ENCODE measurements around the gene ABCA7.

Gene ABCA7

DNA sequence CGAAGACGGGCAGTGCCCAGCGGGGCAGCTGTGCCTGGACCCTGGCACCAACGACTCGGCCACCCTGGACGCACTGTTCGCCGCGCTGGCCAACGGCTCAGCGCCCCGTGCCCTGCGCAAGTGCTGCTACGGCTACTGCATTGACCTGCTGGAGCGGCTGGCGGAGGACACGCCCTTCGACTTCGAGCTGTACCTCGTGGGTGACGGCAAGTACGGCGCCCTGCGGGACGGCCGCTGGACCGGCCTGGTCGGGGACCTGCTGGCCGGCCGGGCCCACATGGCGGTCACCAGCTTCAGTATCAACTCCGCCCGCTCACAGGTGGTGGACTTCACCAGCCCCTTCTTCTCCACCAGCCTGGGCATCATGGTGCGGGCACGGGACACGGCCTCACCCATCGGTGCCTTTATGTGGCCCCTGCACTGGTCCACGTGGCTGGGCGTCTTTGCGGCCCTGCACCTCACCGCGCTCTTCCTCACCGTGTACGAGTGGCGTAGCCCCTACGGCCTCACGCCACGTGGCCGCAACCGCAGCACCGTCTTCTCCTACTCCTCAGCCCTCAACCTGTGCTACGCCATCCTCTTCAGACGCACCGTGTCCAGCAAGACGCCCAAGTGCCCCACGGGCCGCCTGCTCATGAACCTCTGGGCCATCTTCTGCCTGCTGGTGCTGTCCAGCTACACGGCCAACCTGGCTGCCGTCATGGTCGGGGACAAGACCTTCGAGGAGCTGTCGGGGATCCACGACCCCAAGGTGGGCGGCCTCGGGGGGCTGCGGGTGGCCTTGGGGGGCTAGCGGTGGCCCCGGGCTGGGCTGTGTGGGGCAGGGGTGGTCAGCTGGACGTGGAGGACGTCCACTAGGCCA lies 34.9 kb upstream of the ABCA7 start:
- FAIRE-seq: no peak

DNA sequence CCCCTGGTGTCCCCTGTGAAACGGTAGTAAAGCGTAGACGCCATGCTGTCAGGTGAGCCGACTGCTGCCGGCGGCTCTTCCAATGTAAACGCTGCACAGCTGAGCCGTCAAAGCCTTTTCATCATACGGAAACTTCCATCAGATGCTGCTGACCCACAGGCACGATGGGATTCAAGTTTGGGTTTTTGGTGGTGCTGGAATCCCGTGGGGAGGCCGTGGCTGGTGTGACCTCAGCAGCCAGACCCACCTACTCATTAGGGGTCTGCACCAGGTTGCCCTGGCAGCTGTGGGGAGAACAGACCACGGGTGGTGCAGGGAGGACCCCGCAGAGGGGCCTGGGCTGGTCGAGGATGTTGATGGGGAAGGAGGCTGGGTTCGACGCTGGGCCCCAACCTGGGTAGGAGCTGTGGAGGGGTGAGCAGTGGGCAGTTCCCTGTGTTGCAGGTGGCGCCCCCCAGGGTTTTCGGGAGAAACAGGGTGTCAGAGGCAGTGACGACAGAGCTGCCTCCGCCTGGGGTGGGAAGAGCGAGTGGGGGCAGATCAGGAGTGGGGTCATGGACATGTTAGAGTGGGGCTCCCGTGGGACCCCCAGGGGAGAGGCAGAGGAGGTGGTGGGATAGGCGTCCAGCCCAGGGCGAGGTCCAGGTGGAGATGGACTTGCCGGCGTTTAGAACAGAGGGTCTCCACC lies 33.1 kb upstream of the ABCA7 start:
- FAIRE-seq: no peak

DNA sequence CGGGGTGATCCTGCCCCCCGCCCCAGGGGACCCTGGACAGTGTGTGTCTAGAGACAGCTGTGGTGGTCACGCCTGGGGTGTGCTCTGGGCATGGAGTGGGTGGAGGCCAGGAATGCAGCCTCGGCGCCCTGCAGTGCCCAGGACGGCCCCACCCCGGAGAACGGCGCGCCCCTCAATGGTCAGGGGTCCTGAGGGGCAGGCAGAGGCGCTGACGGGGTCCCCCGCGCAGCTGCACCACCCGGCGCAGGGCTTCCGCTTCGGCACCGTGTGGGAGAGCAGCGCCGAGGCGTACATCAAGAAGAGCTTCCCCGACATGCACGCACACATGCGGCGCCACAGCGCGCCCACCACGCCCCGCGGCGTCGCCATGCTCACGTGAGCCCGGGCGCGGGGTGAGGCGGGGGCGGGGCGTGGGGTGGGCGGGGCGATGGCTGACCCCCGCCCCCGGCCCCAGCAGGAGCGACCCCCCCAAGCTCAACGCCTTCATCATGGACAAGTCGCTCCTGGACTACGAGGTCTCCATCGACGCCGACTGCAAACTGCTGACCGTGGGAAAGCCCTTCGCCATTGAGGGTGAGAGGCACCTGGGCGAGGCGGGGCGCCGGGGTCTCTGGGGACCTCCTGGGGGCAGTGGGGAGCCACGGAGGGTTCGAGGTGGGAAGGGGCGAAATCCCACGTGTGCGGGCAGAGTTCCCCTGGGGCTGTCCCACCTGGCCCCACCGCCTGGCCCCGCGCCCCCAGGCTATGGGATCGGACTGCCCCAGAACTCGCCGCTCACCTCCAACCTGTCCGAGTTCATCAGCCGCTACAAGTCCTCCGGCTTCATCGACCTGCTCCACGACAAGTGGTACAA lies 32.3 kb upstream of the ABCA7 start:
- no peak for FAIRE-seq

DNA sequence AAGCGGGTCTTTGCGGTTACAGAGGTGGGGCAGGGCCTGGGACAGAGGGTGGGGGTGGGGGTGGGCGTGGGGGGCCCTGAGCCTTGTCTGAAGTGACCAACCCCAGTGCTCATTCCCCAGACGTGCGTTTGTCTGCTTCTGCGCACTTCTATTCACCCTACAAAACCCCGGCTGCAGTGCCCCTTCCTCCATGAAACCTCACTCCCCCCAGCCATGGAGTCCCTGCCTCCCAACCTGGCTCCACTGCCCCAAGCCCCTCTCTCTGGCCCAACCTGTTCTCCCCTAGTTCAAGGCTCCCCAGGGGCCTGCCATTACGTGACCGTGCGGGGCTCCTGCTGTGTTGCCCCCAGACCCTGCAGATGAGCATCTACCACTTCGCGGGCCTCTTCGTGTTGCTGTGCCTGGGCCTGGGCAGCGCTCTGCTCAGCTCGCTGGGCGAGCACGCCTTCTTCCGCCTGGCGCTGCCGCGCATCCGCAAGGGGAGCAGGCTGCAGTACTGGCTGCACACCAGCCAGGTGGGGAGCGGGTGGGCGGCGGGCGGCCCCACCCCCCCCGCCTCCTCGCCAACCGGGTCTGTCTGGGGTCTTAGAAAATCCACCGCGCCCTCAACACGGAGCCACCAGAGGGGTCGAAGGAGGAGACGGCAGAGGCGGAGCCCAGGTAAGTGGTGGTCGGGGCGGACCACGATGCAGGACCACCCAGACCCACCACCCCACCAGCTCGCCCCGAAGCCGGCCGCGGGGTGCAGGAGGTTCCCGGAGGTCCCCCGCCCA lies 31.5 kb upstream of the ABCA7 start:
- no peak for FAIRE-seq

DNA sequence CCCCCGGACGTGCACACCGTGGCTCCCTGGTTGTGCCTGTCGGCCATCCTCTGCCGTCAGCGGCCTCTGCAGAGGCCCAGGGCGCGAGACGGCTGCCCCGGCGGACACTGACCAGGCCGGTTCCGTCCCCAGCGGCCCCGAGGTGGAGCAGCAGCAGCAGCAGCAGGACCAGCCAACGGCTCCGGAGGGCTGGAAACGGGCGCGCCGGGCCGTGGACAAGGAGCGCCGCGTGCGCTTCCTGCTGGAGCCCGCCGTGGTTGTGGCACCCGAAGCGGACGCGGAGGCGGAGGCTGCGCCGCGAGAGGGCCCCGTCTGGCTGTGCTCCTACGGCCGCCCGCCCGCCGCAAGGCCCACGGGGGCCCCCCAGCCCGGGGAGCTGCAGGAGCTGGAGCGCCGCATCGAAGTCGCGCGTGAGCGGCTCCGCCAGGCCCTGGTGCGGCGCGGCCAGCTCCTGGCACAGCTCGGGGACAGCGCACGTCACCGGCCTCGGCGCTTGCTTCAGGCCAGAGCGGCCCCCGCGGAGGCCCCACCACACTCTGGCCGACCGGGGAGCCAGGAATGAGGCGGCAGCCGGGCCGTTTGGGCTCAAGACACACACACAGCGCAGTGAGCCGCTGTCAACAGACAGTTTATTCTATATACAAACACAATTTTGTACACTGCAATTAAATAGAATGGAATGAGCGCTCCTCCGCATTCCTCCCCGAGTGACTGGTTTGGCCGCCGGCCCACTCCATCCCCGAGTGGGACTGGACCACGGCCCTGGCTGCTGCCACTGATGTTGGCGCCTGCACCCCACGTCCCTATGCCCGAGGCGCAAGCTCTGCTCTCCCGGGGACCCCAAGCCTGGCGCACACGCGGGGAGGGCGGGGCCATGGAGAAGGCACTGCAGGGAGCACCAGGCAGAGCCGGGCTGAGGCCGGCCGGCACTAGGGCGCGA lies 30.6 kb upstream of the ABCA7 start:
- no peak for FAIRE-seq

DNA sequence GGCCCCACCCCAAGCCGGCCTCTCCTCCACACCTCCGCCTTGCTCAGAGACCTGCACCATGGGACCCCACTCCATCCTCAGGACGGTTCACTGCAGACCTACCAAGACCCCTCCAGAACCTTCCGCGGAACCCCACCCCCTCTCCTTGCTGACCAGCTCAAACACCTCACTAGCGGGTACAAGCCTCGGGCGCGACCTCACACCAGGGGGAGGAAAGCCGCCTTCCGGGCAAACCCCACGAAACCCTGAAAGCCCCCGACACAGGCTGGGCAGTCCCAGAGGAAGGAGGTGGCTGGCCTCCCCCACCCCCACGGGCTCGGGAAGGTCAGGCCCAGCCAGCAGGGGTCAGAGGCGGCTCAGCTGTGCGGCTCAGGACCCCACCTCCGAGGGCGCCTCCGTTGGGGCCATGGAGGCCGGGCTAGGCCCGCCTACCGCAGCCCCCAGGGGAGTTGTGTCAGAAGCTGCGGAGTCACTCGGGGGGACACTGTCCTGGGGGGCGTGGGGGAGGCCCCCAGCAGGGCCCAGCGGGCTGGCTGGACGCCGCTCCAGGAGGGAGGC lies 29.8 kb upstream of the ABCA7 start:
- no peak for FAIRE-seq

DNA sequence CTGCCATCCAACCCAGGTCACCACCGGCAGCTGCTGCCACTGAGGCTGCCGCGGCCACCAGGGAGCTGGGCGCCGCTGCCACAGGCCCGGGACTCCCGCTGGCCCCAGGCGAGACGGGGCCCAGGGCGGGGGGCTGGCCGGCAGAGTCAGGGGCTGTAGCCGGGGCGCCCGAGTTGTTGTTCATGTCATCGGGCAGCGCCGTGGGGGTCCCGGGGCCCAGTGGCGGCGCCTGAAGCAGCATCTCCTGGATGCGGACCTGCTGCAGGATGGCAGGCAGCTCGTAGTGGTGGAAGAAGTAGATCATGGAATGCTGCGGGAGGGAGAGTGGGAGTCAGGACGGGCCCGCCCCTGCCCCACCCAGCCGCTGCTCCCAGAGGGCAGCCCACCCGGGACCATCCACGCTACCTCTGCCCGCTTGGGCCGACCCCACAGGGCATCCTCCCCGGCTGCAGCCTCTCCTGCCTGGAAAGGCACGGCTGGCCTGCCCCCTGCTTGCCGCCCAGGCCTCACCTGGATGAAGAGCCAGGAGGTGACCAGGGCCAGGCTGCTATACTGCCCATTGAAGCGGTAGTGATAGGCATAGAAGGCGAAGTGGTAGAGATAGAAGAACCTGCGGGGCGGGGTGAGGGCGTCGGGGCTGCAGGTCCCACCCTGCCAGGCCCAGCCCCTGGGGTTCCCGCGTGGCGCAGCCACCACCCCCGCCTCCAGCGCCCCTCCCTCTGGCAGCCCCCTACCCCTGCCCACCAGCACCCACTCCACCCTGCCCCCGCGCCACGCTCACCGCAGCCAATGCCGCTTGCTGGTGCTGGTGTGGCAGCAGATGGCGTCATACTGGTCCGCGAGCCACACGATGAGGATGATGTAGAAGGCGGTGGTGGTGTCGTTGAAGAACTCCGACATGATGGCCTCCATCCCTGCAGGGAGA lies 29.1 kb upstream of the ABCA7 start:
- FAIRE-seq: no peak

DNA sequence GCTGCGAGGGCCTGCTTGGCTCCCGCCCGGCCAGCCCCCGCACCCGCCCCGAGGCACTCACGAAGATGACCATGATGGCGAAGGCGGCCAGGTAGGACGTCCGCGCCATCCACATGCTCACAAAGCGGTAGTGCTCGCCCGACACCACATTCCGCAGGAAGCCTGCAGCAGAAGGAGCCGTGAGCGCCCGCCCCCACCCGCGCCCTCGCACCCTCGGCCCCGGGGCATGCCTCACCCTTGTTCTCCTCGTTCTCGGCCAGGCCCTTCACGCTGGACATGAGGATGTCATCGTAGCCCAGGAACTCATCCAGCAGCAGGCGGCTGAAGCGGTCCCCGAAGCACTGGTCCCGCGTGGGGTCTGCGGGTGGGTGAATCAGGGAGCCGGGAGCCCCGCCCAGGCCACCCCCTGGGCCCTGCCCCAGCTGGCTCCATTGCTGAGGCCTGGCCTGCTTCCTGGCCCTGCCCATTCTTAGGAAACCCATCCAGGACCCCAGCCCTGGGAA lies 28.0 kb upstream of the ABCA7 start:
- no peak for FAIRE-seq

DNA sequence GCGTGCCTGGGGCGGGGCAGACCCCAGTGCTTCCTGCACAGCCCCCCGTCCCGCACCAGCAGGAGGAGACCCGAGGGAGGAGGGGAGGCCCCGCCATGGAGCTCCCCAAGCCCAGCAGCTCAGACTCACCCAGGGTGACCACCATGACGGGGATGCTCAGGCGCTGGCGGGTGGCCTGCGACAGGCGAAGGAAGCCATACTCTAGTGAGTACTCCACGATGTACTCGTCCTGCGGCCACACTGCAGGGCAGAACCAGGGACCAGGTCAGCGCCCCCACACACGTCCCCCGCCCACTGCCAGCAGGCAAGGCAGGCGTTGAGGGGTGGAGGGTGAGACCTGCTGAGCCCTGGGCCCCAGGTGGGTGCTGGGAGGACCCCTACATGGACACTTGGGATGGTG lies 27.6 kb upstream of the ABCA7 start:
- no peak for FAIRE-seq

DNA sequence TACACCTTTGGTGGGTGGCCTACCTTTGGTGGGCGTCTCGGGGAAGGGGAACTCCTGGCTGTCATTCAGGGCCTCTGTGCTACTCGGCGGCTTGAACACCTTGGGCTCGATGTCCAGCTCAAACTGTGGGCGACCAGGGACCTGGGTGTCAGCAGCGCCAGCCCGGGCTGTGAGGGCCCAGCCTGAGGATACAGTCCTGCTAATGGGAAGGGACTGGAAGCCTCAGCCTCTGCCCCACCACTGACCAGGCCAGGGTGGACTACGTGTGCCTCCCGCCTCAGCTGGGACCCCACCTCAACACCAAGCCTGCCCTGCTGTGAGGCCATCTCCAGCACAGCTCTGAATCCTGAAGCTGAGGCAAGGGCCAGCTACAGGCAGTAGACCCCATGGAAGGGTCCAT lies 26.7 kb upstream of the ABCA7 start:
- FAIRE-seq: no peak

DNA sequence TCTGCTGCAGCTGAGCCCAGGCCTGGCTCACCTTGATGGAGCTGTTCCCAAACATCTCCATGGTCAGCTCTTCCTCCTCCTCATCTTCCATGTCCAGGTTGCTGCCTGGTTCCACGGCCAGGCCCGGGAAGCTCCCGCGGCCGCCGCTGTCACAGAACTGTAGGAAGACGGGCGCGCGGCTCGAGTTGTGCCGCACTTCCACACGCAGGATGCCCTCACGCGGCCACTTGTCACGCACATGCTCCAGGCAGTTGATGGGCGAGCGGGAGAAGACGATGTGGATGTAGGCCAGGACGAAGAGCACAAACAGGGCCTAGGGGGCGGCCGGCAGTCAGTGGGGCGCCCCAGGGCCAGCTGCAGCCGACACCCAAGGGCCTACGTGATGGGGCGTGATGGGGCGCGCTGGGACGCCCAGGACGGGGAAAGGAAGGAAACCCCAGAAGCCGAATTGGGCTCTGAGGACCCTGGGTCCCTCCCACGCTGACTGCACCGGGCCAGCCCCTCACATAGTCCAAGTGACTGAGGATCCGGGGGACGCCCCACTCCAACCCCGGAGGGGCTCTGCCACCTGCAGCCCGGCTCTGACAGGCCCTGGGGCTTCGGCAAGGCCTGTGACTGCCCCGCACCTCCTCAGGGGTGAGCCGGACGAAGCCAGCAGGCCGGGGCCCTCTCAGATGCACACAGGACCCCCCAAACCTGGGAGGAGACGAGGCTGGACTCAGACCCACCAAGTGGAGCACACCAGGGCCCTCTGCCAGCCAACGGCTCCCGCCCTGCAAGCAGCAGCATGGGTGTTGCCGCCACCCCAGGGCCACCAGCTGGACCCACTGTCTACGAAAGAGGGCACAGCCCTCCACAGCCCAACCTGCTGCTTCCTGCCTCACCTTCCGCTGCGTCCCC lies 25.5 kb upstream of the ABCA7 start:
- no peak for FAIRE-seq

DNA sequence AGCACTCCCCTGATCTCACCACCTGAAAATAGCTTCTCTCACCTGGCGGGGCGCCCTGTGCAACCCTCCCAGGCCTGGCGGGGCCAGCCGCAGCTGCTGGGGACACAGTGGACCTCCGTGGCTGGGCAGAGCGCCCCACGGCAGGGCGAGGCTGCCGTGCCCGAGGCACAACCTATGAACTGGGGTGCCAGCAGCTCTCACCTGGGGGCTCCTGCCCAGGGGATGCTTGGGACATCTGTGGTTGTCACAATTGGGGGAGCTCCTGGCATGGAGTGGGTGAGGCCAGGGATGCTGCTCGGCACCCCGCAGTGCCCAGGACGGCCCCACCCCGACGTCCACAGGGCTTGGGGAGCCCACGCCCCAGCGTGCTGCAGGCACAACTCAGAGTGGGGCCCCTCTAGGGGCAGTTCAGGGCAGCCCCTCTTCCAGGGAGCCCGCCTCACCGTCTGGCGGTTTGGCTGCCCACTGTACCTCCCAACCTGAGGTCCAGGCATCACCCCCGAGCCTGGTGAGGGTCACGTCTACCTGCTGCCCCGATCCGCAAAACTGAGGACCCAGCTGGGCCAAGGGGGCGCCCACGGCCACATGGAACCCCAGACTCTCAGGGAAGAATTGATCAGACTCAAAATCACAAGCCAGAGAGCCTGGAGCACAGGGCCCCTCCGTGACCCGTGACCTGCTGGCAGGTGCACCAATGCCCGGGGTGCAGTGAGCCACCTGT lies 24.7 kb upstream of the ABCA7 start:
- no peak for FAIRE-seq

DNA sequence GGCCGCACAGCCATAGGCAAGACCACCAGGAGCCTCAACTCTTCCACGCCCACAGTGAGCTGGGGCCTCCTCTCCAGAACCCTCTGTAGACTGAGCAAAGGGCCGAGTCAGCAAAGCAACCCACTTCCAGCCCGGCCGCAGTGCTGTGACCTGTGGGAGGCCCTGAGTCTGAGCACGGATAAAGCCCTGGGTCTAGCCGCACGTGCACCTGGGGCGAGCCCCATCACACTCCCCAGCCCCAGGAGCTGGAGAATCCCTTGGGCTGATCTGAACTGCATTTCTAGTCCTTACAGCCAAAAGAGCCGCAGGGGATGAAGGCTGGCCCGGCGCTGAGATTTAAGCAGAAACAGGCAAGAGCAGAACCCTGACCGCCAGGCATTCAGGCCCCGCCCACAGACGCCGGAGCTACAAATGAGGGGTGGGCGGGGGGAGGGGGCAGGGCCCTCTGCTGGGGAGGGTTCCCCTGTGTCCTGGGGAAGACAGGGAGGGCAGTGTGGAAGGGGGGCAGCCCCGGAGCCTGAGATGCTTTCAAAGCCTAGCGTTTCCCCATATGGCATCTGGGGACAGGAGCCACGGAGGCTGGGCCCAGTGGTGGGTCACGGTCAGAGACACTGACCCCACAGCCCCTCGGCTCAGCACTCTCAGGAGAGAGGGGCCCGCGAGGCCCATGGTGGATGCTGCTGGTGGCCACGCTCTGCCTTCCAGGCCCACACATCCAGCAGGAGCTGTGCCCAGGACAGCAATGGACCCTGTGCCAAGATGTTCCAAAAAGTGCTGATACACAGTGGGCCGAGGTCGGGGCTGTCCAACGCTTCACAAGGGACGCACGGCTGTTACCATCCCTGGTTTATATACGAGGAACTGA lies 23.9 kb upstream of the ABCA7 start:
- no peak for FAIRE-seq

DNA sequence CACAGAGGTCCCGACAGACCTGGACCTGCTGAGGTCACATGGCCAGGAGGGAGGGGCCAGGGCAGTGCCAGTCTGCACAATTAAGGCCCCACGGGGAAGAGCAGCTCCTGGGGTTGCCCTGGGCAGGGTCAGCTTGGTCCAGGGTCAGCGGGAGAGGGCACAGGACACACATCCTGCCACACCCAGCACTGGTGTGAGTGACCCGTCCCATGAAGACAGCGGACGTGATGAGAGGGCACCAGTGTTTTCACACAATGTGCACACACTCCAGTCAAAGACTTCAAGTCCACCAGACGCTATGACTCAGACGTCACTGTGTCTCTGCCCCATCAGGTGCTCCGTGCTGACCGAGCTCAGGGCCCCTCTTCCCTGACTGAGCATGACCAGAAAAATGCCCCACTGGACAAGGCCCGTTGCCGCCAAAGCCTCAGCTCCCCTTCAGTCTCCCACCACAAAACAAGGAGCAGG lies 23.2 kb upstream of the ABCA7 start:
- no peak for FAIRE-seq

DNA sequence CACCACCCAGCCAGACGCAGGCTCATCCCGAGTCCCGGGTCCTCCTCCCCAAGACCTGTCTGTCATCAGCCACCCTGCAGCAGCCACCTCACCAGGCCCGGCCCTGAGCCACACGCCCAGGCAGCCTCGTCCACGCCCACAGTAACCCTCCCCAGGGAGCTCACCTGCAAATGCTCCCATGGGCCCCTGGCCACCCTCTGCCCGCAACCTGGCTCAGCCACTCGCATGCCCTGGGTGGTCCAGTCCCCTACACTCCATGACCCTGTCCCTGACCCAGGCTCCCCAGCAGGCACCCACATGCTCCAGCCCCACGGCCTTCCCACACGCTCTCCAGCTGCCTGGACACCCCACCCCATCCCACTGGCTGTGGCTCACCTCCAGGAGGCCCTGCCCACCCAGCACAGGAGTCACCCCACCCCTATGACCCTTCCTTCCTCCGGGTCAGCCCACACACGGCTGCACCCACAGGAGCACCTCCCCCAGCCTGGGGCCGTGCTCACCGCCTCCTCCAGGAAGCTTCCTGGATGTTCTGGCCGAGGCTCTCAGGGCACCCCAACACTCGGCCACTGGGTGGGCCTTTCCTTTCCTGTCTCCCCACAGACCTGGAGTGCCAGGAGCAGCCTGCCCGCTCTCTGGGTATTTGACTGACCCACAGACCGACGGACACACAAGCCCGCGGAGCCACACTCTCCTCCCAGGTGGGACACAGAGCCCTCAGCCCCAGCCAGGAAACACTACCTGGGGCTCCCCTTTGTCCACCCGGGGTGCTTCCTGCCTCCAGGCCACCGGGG lies 22.6 kb upstream of the ABCA7 start:
- no peak for FAIRE-seq

DNA sequence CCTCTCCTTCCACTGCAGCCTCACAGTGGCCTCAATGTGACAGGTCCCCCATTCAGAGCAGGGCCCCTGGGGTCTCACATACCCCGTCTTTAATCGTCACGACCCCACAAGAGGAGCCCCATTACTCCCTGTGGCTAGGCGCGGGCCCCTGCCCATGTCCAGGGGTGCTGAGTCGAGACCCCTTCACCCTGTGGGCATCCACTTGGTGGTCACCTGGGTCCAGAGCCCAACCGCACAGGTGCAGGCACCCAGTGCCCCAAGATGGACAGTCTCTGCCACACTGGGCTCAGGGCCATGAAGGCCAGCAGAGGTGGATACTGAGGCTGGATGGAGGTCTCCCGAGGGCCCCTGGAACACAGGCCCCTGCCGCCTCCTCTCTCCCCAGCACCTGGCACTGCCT lies 22.0 kb upstream of the ABCA7 start:
- FAIRE-seq: no peak
